ENCODE results near the gene FAM20B. TPM values are rescaled to one million over a fixed set of nuclear protein-coding genes. Genes with fewer than 3 reads are reported as not detected.

FAM20B gene
- total and polyA plus RNA-seq, 7 donors: 22.5 to 55.2 (median 48.3) TPM

DNA sequence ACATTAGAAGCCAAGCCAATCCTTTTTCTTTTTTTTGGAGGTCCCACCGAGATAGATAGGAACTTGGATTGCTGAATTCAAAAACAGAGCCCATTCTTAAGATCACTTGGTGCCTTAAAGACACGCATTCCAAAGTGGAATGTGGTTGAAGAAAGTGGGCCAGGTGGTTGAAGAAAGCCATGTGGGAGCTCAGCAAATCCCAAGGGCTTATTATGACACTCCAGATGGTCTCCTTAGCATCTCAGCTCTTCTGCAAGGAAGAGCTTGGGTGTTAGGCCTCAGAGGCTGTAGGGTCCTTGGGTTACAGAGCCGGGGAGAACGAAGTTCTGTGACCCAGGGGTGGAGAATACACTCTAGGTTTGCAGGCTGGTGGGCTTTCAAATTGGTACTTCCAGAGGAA is 69.7 kb downstream of the FAM20B start:
- no peaks in the 10 kb centered on the region for H3K9me3 ChIP-seq
- H3K27ac ChIP-seq: no peak overlapping the region
- TF ChIP-seq, protein P1, sequence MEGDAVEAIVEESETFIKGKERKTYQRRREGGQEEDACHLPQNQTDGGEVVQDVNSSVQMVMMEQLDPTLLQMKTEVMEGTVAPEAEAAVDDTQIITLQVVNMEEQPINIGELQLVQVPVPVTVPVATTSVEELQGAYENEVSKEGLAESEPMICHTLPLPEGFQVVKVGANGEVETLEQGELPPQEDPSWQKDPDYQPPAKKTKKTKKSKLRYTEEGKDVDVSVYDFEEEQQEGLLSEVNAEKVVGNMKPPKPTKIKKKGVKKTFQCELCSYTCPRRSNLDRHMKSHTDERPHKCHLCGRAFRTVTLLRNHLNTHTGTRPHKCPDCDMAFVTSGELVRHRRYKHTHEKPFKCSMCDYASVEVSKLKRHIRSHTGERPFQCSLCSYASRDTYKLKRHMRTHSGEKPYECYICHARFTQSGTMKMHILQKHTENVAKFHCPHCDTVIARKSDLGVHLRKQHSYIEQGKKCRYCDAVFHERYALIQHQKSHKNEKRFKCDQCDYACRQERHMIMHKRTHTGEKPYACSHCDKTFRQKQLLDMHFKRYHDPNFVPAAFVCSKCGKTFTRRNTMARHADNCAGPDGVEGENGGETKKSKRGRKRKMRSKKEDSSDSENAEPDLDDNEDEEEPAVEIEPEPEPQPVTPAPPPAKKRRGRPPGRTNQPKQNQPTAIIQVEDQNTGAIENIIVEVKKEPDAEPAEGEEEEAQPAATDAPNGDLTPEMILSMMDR (IDR thresholded peaks at IDR 0.05): no peak
- peaks cover 15 to 69% of the 10 kb centered on the region in 2 donors for H3K36me3 ChIP-seq (ENCODE audit: insufficient read depth in 1 of 2, low read depth in 1 of 2)
- H3K4me1 ChIP-seq: peaks cover 21% of the 10 kb centered on the region
- no peaks in the 10 kb centered on the region for H3K27me3 ChIP-seq (ENCODE audit: insufficient read depth in 3 of 3, low read length in 2 of 3)
- ATAC-seq (no peak), DNase-seq (no peak)
- WGBS, 3 donors: 72 to 76% (median 75%) methylated on average over 4 of the region's 4 CpGs
- H3K4me3 ChIP-seq: no peak overlapping the region
- intact Hi-C loops (cut with DNase I): no loop called here

DNA sequence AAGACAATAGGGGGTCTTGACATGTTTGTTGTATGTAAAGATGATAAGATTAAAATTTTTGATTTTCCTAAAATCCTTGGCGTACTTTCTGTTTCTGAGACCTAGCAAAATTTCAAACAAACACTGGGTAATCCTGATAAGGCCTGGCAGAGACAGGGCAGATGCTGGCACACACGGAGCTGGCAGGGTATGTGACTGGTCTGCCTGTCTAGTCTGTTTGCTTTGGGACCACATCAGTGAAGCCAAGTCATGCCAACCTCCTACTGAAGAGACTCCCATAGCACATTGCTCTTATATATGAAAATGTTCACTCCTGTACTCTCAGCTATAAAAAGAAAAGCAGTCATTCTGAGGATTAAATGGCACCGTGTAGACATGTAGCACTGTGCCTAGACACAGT is 70.2 kb downstream of the FAM20B start:
- Histone ChIP-seq H3K27me3 (ENCODE audit: insufficient read depth in 3 of 3, low read length in 2 of 3) (no peaks in the 10 kb centered on the region), H3K4me1 (peaks cover 17% of the 10 kb centered on the region), H3K9me3 (no peaks in the 10 kb centered on the region), H3K27ac (no peak overlapping the region), H3K36me3 (ENCODE audit: insufficient read depth in 1 of 2, low read depth in 1 of 2) (peaks cover 20 to 69% of the 10 kb centered on the region in 2 donors), H3K4me3 (no peak overlapping the region)
- TF ChIP-seq, protein P1 (IDR thresholded peaks at IDR 0.05): no peak
- intact Hi-C loops (cut with DNase I): no loop called here
- ATAC-seq (no peak), DNase-seq (no peak)
- WGBS, 3 donors: 54 to 75% (median 56%) methylated on average over 3 of the region's 3 CpGs

- H3K27me3 ChIP-seq (ENCODE audit: insufficient read depth in 3 of 3, low read length in 2 of 3): no peaks in the 10 kb centered on the region
- TF ChIP-seq, protein P1 (IDR thresholded peaks at IDR 0.05): no peak
- H3K27ac ChIP-seq: no peak overlapping the region
- no peak for ATAC-seq
- H3K4me3 ChIP-seq: no peak overlapping the region
- no peaks in the 10 kb centered on the region for H3K9me3 ChIP-seq
- intact Hi-C loops (cut with DNase I): no loop called here
- H3K36me3 ChIP-seq (ENCODE audit: insufficient read depth in 1 of 2, low read depth in 1 of 2): peaks cover 17 to 40% of the 10 kb centered on the region in 2 donors
- H3K4me1 ChIP-seq: peaks cover 9% of the 10 kb centered on the region
- no peak for DNase-seq
- 92 to 95% (median 94%) methylated on average over 4 of the region's 4 CpGs for WGBS, 3 donors
These were observed 74.2 kb downstream of the FAM20B start for GRCh38 chr1:179099891-179100290.

DNA sequence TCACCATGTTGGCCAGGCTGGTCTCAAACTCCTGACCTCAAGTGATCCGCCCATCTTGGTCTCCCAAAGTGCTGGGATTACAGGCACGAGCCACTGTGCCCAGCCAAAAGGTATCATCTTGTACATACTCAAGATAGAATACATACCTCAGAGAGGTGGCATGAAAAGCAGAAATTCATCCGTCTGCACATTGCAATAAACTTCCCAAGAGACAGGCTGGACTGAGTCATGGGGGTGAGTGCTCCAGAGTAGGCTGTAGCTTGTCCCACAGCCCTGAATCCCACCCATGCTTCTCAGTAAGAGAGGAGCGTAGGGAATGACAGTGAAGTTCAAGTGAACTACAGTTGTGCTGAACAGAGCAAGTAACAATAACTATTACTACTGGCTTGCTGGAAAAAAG is 75.9 kb downstream of the FAM20B start:
- 40 to 60% (median 45%) methylated on average over 4 of the region's 4 CpGs for WGBS, 3 donors
- H3K27ac ChIP-seq: no peak overlapping the region
- intact Hi-C loops (cut with DNase I): no loop called here
- H3K4me3 ChIP-seq: no peak overlapping the region
- ATAC-seq (peak; percentile 73 to 89 (median 84)), DNase-seq (no peak)
- TF ChIP-seq, protein P1 (IDR thresholded peaks at IDR 0.05): no peak
- no peaks in the 10 kb centered on the region for H3K9me3 ChIP-seq
- H3K27me3 ChIP-seq (ENCODE audit: insufficient read depth in 3 of 3, low read length in 2 of 3): no peaks in the 10 kb centered on the region
- H3K36me3 ChIP-seq (ENCODE audit: insufficient read depth in 1 of 2, low read depth in 1 of 2): peaks cover 15 to 23% of the 10 kb centered on the region in 2 donors
- H3K4me1 ChIP-seq: peaks cover 9% of the 10 kb centered on the region

GRCh38 chr1:179103999-179104398 is 78.3 kb downstream of the FAM20B start:
- intact Hi-C loops (cut with DNase I): no loop called here
- ATAC-seq (no peak), DNase-seq (no peak)
- H3K9me3 ChIP-seq: no peaks in the 10 kb centered on the region
- no peak overlapping the region for H3K4me3 ChIP-seq
- no peak overlapping the region for H3K27ac ChIP-seq
- no peaks in the 10 kb centered on the region for H3K27me3 ChIP-seq (ENCODE audit: insufficient read depth in 3 of 3, low read length in 2 of 3)
- TF ChIP-seq, protein P1 (IDR thresholded peaks at IDR 0.05): no peak
- H3K4me1 ChIP-seq: peaks cover 25% of the 10 kb centered on the region
- WGBS, 3 donors: 94 to 100% (median 97%) methylated on average over 1 of the region's 1 CpG
- H3K36me3 ChIP-seq (ENCODE audit: insufficient read depth in 1 of 2, low read depth in 1 of 2): peaks cover 9% of the 10 kb centered on the region in 2 donors
